Left ventricle myocardium inferior (tissue), 1 donor: ENCODE measurements around the gene CPEB4. TPM values are rescaled to one million over a fixed set of nuclear protein-coding genes. Genes with fewer than 3 reads are reported as not detected.

ENCODE experiments used
- DNase-seq: peaks from one replicate; pipeline ENCODE4 v3.0.0-alpha.2; 2020
- H3K27ac ChIP-seq: fragments of 200-600 bp; replicated peaks from 2 replicates; pipeline ENCODE4 v1.8.0; 2021
- H3K27me3 ChIP-seq: fragments of 200-600 bp; 2 replicates; pipeline ENCODE4 v1.8.0; 2021; ENCODE audit warnings: low read depth
- H3K36me3 ChIP-seq: fragments of 200-600 bp; 2 replicates; pipeline ENCODE4 v1.8.0; 2021
- H3K4me1 ChIP-seq: fragments of 200-600 bp; 2 replicates; pipeline ENCODE4 v1.8.0; 2021
- H3K4me3 ChIP-seq: fragments of 200-600 bp; 2 replicates; pipeline ENCODE4 v1.8.0; 2021; ENCODE audit warnings: mild to moderate bottlenecking, moderate library complexity
- H3K9me3 ChIP-seq: fragments of 200-600 bp; replicated peaks from 2 replicates; pipeline ENCODE4 v1.8.0; 2021
- CTCF ChIP-seq: fragments of 200-600 bp; IDR thresholded peaks from 2 replicates; pipeline ENCODE4 v1.8.0; 2021; ENCODE audit warnings: antibody characterized with exemption, mild to moderate bottlenecking, borderline replicate concordance
- intact Hi-C: fragments of 100-400 bp; cut with micrococcal nuclease; formaldehyde crosslinking; loops from one replicate; pipeline ENCODE4 v1.11.0; 2022
- total RNA-seq: library from RNA; stranded (reverse); fragmentation: NEBNext Ultra II Directional; extraction: Animal tissue kit (Norgen Biotek cat#: 25700); gene quantifications from one replicate; pipeline ENCODE4 v1.2.1, GENCODE V29; 2021
- donor health status: DM: no; HTN: yes; CAD: no; lungs with severe emphysema.

CPEB4 gene
- total RNA-seq, 1 donor from 2014 or later = 136 TPM

GRCh38 chr5:173857234-173857633 is 30.9 kb upstream of the CPEB4 start:
- H3K4me1 ChIP-seq = peaks cover 45% of the 10 kb centered on the region
- no peaks in the 10 kb centered on the region for H3K36me3 ChIP-seq
- no peak for DNase-seq
- H3K27ac ChIP-seq = no peak overlapping the region
- H3K9me3 ChIP-seq = no peaks in the 10 kb centered on the region
- H3K4me3 ChIP-seq = no peak overlapping the region
- no peaks in the 10 kb centered on the region for H3K27me3 ChIP-seq
- intact Hi-C loops = no loop called here
- no peak for TF ChIP-seq CTCF

- TF ChIP-seq CTCF = no peak
- intact Hi-C loops = no loop called here
- no peak for DNase-seq
- Histone ChIP-seq H3K9me3 (no peaks in the 10 kb centered on the region), H3K27me3 (no peaks in the 10 kb centered on the region), H3K36me3 (no peaks in the 10 kb centered on the region), H3K4me3 (no peak overlapping the region), H3K4me1 (peaks cover 40% of the 10 kb centered on the region), H3K27ac (peak overlapping the region; percentile 80)
Observed at GRCh38 chr5:173858021-173858669, 30.0 kb upstream of the CPEB4 start.

GRCh38 chr5:173858670-173859407 is 29.3 kb upstream of the CPEB4 start:
- H3K9me3 ChIP-seq = no peaks in the 10 kb centered on the region
- DNase-seq = no peak
- H3K27me3 ChIP-seq = no peaks in the 10 kb centered on the region
- no peaks in the 10 kb centered on the region for H3K36me3 ChIP-seq
- peaks cover 37% of the 10 kb centered on the region for H3K4me1 ChIP-seq
- no peak for TF ChIP-seq CTCF
- peak overlapping the region; percentile 80 for H3K27ac ChIP-seq
- no peak overlapping the region for H3K4me3 ChIP-seq
- intact Hi-C loops = no loop called here

- Histone ChIP-seq H3K36me3 (no peaks in the 10 kb centered on the region), H3K27me3 (no peaks in the 10 kb centered on the region), H3K4me1 (peaks cover 37% of the 10 kb centered on the region), H3K4me3 (no peak overlapping the region), H3K9me3 (no peaks in the 10 kb centered on the region), H3K27ac (peak overlapping the region; percentile 80)
- no peak for TF ChIP-seq CTCF
- intact Hi-C loops = no loop called here
- DNase-seq = no peak
Observed at GRCh38 chr5:173859408-173860159, 28.6 kb upstream of the CPEB4 start.

- Histone ChIP-seq H3K36me3 (no peaks in the 10 kb centered on the region), H3K27ac (no peak overlapping the region), H3K4me1 (peaks cover 32% of the 10 kb centered on the region), H3K27me3 (no peaks in the 10 kb centered on the region), H3K4me3 (no peak overlapping the region), H3K9me3 (no peaks in the 10 kb centered on the region)
- DNase-seq = no peak
- intact Hi-C loops = no loop called here
- TF ChIP-seq CTCF = no peak
Observed at GRCh38 chr5:173862047-173862477, 26.1 kb upstream of the CPEB4 start.
